GM12872 (cell line): ENCODE results near the gene BCAT1.

ENCODE experiments used
- CTCF ChIP-seq: IDR thresholded peaks from 3 replicates; pipeline ENCODE4 v1.5.1; 2011; ENCODE audit warnings: low read depth, mild to moderate bottlenecking, low read length, moderate library complexity; ENCODE audit not compliant: insufficient read depth

The BCAT1 gene

GRCh38 chr12:24948757-24949722 is at the start of gene BCAT1:
TSS of gene BCAT1 (minus strand) at chr12:24949101. CDS start at chr12:24948932, 169 bp downstream.
- TF ChIP-seq CTCF: no peak

- TF ChIP-seq CTCF: no peak
Measured at GRCh38 chr12:24997970-24998582, 49.2 kb upstream of the BCAT1 start.

GRCh38 chr12:24997496-24997895 is 48.6 kb upstream of the BCAT1 start:
- no peak for TF ChIP-seq CTCF

GRCh38 chr12:24996820-24997219 is 47.9 kb upstream of the BCAT1 start:
- no peak for TF ChIP-seq CTCF

- TF ChIP-seq CTCF: no peak; the same call in 2 of the 3 replicates
Measured at GRCh38 chr12:24996102-24996797, 47.3 kb upstream of the BCAT1 start.

GRCh38 chr12:24993793-24994192 is 44.9 kb upstream of the BCAT1 start:
- no peak for TF ChIP-seq CTCF
